Fibroblast of villous mesenchyme (primary cell): Measurements from ENCODE around the gene PACS2. TPM values are rescaled to one million over a fixed set of nuclear protein-coding genes. Genes with fewer than 3 reads are reported as not detected.

Experiments
- DNase-seq: peaks from one replicate; pipeline ENCODE4 v3.0.0-alpha.2; 2010; ENCODE audit warnings: low read depth
- H3K4me3 ChIP-seq: 2 replicates; pipeline ENCODE4 v1.5.1; 2011; ENCODE audit warnings: low read depth, mild to moderate bottlenecking, low read length
- CTCF ChIP-seq: IDR thresholded peaks from 2 replicates; pipeline ENCODE4 v1.5.1; 2012; ENCODE audit warnings: low read depth, mild to moderate bottlenecking, low read length; ENCODE audit not compliant: insufficient read depth
- total RNA-seq: library from RNA; depleted of rRNA; stranded (reverse); fragments of >200 nt; gene quantifications from 2 replicates; pipeline ENCODE4 v1.2.3, GENCODE V29; 2012

PACS2 gene
- total RNA-seq, 1 donor: 35.0 TPM

- H3K4me3 ChIP-seq: no peak overlapping the region
- no peak for DNase-seq
Observed at GRCh38 chr14:105328678-105329390, 14.3 kb downstream of the PACS2 start.

GRCh38 chr14:105329411-105330150, 15.0 kb downstream of the PACS2 start:
- no peak overlapping the region for H3K4me3 ChIP-seq
- DNase-seq: no peak
- TF ChIP-seq CTCF: no peak

More at GRCh38 chr14:105328678-105329390, 14.3 kb downstream of the PACS2 start:
- TF ChIP-seq CTCF: no peak

GRCh38 chr14:105330491-105330895, 15.9 kb downstream of the PACS2 start:
- TF ChIP-seq CTCF: no peak
- DNase-seq: no peak
- H3K4me3 ChIP-seq: no peak overlapping the region

GRCh38 chr14:105331575-105332349, 17.2 kb downstream of the PACS2 start:
- no peak overlapping the region for H3K4me3 ChIP-seq
- DNase-seq: no peak
- no peak for TF ChIP-seq CTCF

- TF ChIP-seq CTCF: no peak
- H3K4me3 ChIP-seq: no peak overlapping the region
- DNase-seq: no peak
Observed at GRCh38 chr14:105332350-105332874, 17.9 kb downstream of the PACS2 start.

- DNase-seq: no peak
- no peak for TF ChIP-seq CTCF
Observed at GRCh38 chr14:105333020-105333490, 18.5 kb downstream of the PACS2 start.

More at GRCh38 chr14:105333020-105333490, 18.5 kb downstream of the PACS2 start:
- H3K4me3 ChIP-seq: no peak overlapping the region
